ENCODE measurements around the gene MEI4.
"Not testable (repeated sequence)": the region's sequence is repeated elsewhere in the genome, so short reads cannot be mapped to it uniquely, and the experiment has no call there.

Gene MEI4

DNA sequence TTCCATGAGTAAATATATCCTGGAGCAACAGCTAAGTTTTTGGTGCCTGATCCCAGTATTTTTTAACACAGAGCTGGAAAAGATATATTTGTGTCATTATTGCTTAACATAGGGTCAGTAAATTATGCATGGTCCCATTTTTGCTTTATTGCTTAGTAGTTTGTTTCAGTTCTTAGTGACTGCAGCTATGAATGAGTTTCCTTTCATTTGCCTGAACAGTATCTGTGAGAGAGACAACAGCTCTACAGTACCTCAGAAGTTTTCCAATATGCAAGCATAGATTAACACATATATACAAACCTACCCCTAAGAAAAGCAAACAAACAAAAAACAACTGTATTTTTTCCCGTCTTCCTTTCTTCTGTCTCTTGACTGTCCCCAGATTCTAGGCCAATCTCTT lies 160.3 kb downstream of the MEI4 start:
- DNase-seq (ENCODE audit: low read depth in 2 of 2, low spot score in 1 of 2), result no peak

DNA sequence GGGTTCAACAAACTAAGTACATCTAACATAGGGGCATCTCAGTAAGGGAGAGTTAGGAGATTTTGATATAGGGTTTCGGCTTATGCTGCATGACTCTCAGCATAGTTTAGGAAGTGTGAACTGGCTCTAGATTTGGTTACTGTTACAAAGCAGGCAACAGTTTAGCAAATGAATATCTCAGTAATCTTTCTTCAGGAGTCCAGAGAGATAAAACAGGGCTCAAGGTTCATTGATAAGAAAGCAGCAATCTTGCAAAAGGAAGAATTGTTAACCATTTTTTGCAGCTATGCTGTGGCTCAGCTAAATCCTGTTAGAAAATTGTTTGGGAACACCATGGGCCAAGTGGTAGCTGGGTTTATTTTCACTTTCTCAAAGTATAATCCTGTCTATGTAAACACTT lies 161.3 kb downstream of the MEI4 start:
- no peak for DNase-seq (ENCODE audit: low read depth in 2 of 2, low spot score in 1 of 2)

DNA sequence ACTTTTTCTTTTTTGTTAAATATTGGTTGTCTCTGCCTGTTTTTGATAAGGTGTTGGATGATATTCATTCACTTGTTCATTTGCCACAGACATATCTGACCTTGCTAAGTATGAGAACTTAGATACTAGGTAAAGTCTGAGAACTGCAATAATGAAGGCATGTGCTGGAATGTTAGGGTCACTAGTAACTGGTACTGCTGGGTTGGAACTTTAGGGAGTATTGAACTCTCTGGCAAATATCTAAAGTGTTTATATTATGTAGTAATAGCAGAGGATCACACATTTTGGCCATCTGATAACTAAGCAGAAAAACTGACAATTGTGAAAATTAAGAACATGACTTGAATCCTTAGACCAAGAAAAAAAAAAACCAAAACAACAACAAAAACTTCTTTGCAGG lies 162.7 kb downstream of the MEI4 start:
- DNase-seq (ENCODE audit: low read depth in 2 of 2, low spot score in 1 of 2), result no peak

DNA sequence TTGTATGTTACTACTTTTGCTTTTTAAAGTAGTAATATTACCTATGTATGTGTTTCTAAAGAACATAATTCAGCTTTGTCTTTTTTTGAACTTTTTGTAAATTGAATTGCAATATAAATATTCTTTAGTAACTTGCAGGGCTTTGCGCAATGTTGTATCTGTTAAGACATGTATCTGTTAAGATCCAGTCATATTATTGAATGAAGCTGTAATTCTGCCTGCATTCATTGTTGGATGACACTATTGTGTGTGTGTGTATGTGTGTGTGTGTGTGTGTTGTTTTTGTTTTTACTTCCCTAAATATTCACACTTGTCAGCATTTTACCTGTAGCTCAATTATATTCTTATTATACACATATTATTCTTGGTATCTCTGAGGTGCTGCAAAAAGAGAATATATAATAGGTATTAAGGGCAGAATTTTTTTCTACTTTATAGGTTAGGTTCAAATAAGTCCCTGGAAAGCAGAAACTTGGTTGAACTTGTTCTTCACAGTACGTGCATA lies 164.0 kb downstream of the MEI4 start:
- DNase-seq (ENCODE audit: low read depth in 2 of 2, low spot score in 1 of 2), result no peak

DNA sequence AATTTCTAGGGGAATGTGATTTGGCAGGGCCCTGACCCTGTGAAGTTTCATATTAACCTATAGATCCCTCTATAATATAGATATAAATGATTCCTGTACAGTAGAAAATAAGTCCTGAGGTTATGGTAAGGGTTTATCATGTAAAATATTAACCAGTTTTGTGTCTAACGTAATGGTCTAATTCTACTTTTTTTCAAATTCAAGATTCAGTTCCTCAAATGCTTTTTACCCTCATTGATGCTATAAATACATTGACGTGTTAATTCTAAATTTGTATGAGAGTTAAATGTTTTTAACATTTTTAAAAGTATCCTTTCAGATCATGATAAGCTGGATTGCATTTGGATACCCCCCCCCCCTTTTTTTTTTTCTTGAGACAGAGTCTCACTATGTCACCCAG lies 169.4 kb downstream of the MEI4 start:
- no peak for DNase-seq (ENCODE audit: low read depth in 2 of 2, low spot score in 1 of 2)

DNA sequence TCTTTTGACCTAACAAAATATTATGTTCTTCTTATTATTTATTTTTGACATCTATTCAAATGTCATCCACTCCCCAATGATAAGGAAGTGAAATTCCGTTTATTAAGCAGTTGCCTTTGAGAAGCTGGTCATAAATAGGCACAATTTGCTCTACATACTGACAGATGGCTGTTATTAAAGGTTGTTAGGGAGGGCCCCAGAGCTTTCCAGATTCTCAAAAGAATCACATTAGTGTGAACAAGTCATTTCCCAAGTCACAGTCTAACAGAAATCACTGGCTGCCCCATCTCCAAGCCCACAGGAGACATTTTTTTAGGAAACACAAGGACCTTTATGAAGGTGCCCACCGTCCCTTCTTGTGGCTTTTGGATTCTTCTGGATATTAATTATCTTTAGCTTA lies 172.4 kb downstream of the MEI4 start:
- DNase-seq (ENCODE audit: low read depth in 2 of 2, low spot score in 1 of 2), result no peak

DNA sequence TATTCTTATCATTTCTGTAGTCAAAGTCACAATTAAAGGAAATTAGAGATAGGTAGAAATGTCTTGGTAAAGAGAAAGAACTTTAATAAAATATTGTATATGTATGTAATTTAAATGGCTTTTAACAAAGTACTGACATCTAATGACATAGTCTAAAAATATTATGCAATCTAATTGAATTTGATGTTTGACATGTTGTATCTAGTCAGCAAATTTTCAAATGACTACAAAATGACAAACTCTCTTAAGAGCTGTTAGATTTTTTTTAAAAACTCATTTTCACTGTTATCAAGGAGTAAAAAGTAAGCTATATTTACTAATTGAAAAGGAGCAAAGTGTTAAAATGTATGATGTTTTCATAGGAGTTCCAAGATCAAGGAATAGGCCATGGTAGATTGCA lies 176.9 kb downstream of the MEI4 start:
- DNase-seq (ENCODE audit: low read depth in 2 of 2, low spot score in 1 of 2), result no peak

DNA sequence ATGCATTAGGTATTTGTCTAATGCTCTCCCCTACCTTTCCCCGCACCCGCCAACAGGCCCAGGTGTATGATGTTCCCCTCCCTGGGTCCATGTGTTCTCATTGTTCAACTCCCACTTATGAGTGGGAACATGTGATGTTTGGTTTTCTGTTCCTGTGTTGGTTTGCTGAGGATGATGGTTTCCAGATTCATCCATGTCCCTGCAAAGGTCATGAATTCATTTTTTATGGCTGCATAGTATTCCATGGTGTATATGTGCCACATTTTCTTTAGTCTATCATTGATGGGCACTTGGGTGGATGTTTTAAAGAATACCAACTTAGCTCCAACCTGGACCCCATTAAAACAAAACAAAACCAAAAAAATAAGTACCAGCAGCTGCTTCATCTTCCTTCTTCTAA lies 180.9 kb downstream of the MEI4 start:
- DNase-seq (ENCODE audit: low read depth in 2 of 2, low spot score in 1 of 2), result not testable (repeated sequence)

DNA sequence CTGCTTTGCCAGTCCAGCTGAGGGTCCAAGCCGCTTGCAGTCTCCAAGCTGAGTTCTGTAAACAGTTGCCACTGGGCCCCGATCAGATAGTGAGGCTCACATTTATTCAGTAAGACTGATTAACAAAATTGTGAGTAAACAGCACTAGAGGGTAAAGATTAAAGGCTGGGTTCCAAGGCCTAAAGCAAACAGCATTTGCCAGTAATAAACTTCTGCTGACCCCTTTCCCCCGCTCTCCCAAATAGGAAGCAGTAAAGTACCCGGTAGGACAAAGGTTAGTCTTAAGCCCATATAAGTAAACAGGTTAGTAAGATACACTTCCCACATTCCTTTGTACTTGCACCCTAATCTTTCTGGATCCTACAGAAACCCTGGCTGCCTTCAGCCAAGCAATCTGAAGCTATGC lies 181.8 kb downstream of the MEI4 start:
- no peak for DNase-seq (ENCODE audit: low read depth in 2 of 2, low spot score in 1 of 2)

DNA sequence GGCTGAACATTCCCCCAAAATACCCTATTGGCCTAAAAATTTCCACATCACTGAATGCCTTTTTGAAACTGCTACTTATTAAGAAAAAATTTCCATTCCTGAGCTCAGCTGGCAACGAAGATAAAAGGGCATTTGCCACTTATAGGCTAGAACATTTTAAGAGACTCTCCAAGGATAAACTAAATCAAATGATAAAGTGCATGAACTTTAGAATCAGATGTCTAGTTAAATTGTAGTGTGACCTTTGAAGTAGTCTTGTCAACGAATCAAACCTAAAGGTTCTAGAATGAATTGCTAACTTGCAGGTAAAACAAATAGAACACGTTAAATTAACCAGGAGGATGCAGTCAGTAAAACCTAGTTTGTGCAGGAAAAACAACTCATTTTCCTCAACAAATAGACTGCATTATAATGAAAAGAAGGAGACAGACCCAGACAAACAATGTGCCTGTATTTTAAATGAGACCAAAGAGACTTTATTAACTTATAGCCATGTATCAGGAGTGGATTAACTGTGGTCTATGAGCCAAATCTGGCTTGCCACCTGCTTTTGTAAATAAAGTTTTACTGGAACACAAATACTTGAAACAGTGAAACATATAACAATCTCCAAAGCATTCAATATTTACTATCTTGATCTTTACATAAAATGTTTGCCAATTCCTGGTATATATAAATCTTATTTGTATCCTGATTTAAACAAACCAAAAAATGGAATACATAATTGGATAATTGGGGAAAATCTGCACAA lies 184.4 kb downstream of the MEI4 start:
- DNase-seq (ENCODE audit: low read depth in 2 of 2, low spot score in 1 of 2), result no peak

DNA sequence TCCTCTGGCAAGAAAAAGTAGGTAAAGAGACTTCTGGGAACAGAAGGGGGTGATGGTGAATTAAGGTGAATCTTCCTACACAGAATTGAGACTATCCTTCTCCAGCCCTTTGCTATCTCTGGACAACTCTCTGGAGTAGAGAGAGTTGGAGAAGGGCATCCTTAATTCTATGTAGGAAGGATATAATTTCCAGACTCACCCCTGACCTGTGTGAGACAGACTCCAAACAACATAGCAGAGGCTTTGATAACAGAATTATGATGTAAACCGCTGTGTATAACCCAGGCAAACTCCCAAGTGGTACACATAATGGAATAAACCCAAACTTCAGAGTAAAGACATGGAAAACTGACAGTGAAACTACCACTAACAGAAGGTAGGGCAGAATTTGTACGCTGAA lies 186.5 kb downstream of the MEI4 start:
- no peak for DNase-seq (ENCODE audit: low read depth in 2 of 2, low spot score in 1 of 2)

DNA sequence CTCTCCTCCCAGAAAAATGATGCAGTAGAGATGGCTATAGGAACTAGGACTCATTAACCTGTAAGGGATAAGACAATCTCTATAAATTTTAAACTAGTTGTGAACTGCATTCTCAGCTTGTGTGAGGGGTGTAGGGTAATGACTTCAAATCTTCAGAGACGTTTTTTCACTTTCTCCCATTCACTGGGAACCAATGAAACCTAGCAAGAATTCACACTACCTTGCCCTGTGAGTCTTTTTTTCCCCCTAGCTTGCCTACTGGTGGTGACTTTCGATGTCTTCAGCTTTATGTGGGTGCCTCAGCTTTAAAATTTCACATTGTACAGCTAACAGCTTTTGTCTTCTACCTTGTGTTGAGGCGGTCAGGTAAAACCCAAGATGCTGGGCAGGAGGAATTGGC lies 192.0 kb downstream of the MEI4 start:
- no peak for DNase-seq (ENCODE audit: low read depth in 2 of 2, low spot score in 1 of 2)

DNA sequence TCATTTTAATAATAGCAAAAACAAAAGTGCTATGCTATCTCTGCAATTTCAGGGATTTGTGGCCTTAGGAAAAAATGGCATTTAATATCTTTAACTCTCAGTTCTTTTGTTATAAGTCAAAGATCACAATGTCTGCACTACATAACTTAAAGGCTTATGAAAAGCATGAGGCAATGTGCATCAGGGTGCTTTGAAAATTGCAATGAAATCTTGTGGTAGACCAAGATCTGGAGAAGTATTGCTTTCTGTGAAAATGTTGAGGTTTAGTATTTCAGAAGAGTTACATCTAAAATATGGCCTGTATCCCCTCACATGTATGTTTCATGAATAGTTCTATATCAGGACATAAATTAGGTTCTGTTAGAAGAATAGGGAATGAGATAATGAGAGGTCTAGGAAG lies 200.6 kb downstream of the MEI4 start:
- DNase-seq (ENCODE audit: low read depth in 2 of 2, low spot score in 1 of 2), result no peak

DNA sequence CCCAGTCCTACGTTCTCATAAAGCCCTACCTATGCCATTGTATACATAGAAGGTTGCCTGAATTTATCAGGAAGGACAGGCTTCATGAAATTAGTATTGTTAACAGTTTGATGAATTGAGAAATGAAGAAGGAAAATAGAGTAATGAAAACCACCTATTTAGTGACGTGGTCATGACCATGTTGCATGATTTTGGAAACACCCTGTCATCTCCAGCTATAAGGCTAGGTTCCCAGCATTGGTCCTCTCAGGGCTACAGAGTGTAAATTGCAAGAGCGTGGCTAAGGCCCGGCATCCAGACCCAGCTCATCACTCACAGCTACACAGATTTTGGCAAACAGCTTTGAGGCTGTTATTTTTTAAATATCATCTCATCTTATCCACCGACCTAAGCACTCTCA lies 203.6 kb downstream of the MEI4 start:
- DNase-seq (ENCODE audit: low read depth in 2 of 2, low spot score in 1 of 2), result no peak

DNA sequence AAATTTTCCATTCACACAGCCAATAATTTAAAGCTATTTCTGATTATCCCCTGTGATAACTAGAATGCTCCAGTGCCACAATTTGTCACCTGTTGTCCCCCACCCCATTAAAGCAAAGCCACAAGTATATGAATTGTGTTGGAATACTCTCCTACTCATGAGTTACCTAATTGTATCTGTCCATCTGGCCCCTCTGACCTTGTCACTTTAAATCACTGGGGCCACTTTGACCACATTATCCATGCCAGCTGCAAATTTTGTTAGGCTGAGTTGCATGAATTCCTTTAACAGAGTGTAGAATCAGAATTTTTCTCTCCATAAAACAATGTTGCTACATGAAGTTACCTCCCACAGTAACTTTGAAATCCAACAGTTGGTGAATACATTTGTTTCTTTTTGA lies 204.6 kb downstream of the MEI4 start:
- no peak for DNase-seq (ENCODE audit: low read depth in 2 of 2, low spot score in 1 of 2)

DNA sequence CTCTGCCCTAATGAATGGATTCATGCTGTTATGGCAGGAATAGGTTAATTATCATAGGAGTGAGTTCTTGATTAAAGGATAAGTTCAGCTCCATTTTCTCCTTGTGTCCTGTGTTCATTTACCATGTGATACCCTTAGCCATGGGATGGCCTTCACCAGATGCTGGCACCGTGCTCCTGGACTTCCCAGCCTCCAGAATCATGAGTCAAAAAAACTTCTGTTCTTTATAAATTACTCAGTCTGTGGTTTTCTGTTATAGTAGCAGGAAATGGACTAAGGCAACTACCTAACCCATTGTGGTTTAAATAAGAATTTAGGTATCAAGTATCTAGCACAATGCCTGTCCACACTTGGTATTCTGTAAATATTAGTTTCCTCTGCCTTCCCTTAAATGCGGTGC lies 223.5 kb downstream of the MEI4 start:
- DNase-seq (ENCODE audit: low read depth in 2 of 2, low spot score in 1 of 2), result no peak

DNA sequence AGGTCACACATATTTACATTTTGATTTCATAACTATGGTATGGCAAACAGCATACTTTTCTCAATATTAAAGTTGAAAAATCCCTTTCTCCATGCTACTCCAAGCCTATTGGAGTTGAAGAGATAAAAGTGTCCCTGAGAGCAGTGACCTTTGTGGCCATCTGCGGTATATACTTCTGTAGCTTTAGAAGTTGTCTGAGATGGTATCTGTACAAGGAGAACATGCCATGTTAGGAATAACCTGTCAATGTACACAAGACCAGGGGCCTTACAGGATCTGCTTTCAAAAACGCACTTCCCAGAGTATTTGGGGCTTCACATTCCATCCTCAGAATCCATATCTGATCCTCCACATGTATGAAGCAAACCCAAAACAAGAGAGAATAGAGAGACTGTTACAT lies 226.7 kb downstream of the MEI4 start:
- DNase-seq (ENCODE audit: low read depth in 2 of 2, low spot score in 1 of 2), result no peak

DNA sequence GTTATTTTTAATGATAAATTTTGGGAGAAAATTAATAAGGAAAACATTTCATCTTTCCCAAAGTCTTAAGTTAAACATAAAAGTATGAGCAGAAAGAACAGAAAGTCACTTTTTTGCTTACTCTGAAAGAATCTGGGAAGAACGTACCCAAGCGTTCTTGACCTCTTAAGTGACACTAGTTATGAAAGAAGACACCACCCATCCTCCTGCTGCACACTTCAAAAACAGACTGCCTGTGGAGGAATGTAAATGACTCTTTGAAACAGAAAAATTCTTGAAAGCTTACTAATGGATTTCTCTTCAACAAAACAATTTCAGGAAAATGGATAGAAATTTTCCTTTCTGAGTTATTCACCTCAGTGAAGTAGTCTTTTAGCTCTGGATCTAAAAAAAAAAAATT lies 227.7 kb downstream of the MEI4 start:
- no peak for DNase-seq (ENCODE audit: low read depth in 2 of 2, low spot score in 1 of 2)

DNA sequence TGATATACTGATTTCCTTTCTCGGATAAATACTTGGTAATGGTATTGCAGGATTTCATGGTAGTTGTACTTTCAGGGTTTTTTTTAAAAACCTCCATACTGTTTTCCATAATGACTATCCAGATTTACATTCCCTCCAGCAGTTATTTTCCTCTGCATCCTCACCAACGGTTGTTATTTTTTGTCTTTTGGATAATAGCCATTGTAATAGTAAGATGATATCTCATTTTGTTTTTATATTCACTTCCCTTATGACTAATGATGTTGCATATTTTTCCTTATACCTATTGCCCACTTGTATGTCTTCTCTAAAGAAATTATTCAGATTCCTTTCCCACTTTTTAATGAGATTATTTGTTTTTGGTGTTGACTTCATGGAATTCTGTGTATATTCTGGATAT lies 231.0 kb downstream of the MEI4 start:
- no peak for DNase-seq (ENCODE audit: low read depth in 2 of 2, low spot score in 1 of 2)

DNA sequence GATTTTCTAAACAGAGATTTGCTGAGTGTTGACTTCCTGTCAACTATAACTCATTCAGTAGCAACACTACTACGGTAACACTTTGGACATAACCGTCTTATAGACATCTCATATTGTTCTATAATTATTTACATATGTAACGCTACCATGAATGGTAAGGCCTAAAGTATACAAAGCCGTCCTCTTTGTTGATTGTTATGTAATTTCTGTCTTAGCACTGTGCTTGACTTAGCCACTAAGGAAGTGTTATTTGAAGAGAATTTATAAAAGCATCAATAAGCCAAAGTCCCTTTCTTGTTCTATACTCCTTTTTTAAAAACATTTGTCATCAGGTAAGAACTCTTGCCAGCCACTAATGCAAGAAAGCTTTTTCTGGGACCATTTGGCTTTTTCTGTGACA lies 240.6 kb downstream of the MEI4 start:
- no peak for DNase-seq (ENCODE audit: low read depth in 2 of 2, low spot score in 1 of 2)

DNA sequence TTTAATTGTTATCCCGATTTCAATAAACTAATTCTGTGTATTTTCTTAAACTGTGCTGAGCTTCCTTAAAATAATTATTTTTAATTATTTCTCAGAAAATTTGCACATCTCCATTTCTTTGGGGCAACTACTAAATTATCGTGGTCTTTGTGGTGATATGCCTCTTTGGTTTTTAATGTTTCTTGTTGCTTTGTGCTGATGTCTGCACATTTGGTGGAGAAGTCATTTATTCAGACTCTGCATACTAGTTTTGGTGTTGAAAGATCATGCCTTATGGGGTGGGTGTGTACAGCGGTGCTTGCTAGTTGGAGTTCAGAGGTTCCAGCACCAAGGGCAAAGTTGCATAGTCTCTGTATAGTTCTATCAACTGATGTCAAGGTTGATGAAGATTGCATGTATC lies 253.2 kb downstream of the MEI4 start:
- DNase-seq (ENCODE audit: low read depth in 2 of 2, low spot score in 1 of 2), result no peak

DNA sequence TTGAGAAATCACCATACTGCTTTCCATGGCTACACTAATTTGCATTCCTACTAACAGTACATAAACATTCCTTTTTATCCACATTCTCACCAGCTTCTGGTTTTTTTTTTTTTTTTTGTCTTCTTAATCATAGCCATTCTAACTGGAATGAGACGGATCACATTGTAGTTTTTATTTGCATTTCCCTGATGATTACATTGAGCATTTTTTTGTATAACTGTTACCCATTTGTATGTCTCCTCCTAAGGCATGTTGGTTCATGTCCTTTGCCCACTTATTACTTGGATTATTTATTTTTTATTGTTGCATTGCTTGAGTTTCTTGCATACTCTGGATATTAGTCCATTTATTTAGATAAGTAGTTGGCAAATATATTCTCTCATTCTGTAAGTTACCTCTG lies 258.0 kb downstream of the MEI4 start:
- DNase-seq (ENCODE audit: low read depth in 2 of 2, low spot score in 1 of 2), result no peak

DNA sequence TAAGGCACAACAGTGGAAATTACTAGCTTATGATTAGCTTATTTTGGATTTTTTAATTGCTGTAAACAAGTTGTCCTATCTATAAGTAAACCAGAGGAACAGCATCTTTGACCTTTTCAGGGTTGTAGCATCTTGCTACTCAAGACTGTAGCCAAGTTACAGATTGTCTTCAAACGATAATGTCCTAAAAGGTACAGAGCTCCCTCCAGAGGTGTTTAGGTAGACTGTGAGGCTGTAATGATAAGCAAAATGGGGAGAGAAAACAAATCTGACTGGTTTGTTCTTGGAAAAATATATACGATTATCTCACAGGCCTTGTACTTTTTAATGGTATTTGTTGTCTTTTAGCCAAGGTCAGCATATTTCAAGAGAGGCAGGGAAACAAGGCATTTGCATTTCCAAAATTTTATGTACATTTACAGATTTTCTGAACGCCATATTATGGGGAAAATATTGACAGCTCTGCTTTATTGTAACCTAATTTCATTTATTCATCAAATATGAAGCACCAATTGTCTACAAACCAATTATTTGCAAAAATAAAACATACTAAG lies 273.4 kb downstream of the MEI4 start:
- DNase-seq (ENCODE audit: low read depth in 2 of 2, low spot score in 1 of 2), result no peak
